ENCODE measurements around the gene CBLC. TPM values are rescaled to one million over a fixed set of nuclear protein-coding genes. Genes with fewer than 3 reads are reported as not detected.

CBLC gene
- total RNA-seq, 1 donor from 2014 or later: not detected

DNA sequence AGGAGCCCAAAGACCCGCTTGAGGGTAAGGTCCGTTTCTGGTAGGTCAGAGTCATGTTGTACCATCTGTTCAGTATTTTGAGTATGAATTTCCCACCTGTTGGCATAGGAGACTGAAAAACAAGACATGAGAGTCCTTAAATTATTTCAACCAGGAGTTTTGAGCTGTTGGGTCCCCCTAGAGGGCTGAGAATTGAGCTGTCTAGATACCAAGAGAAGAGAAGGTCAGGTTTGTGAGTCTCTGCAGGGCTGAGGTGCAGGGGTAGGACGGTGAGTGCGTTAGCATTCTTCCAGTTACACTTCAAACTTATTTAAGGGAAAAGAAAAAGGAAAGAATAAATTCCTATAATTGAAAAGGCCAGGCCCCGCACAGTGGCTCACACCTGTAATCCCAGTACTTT, 5.0 kb downstream of the CBLC start:
- H3K4me1 Mint-ChIP-seq (ENCODE audit: unreplicated experiment): peaks cover 6% of the 10 kb centered on the region
- peaks cover 3% of the 10 kb centered on the region for H3K27me3 Mint-ChIP-seq (ENCODE audit: unreplicated experiment)
- H3K9me3 Mint-ChIP-seq (ENCODE audit: unreplicated experiment): no peaks in the 10 kb centered on the region
- H3K27ac Mint-ChIP-seq (ENCODE audit: unreplicated experiment): no peak overlapping the region
- TF ChIP-seq, protein P1, sequence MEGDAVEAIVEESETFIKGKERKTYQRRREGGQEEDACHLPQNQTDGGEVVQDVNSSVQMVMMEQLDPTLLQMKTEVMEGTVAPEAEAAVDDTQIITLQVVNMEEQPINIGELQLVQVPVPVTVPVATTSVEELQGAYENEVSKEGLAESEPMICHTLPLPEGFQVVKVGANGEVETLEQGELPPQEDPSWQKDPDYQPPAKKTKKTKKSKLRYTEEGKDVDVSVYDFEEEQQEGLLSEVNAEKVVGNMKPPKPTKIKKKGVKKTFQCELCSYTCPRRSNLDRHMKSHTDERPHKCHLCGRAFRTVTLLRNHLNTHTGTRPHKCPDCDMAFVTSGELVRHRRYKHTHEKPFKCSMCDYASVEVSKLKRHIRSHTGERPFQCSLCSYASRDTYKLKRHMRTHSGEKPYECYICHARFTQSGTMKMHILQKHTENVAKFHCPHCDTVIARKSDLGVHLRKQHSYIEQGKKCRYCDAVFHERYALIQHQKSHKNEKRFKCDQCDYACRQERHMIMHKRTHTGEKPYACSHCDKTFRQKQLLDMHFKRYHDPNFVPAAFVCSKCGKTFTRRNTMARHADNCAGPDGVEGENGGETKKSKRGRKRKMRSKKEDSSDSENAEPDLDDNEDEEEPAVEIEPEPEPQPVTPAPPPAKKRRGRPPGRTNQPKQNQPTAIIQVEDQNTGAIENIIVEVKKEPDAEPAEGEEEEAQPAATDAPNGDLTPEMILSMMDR (IDR thresholded peaks at IDR 0.05): peak; percentile 19
- no peaks in the 10 kb centered on the region for H3K36me3 Mint-ChIP-seq (ENCODE audit: unreplicated experiment)
- no peak for DNase-seq (ENCODE audit: extremely low spot score, unreplicated experiment)
- no peak overlapping the region for H3K4me3 Mint-ChIP-seq (ENCODE audit: unreplicated experiment)

DNA sequence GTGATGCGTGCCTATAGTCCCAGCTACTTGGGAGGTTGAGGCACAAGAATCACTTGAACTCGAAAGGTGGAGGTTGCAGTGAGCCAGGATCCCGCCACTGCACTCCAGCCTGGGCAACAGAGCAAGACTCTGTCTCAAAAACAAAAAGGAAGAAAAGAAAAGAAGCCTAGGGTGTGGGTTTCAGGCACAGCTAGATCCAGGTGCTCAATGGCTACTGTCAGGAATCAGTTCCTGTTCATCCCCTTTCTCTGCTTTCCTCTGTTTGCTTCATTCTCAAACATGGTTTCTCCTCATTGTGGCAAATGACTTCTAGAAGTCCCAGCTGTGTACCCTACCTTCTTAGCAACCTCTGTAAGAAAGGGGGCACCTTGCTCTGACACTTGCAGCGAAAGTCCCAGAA, 5.9 kb downstream of the CBLC start:
- Mint-ChIP-seq H3K36me3 (ENCODE audit: unreplicated experiment) (no peaks in the 10 kb centered on the region), H3K9me3 (ENCODE audit: unreplicated experiment) (no peaks in the 10 kb centered on the region), H3K27me3 (ENCODE audit: unreplicated experiment) (peaks cover 3% of the 10 kb centered on the region), H3K27ac (ENCODE audit: unreplicated experiment) (no peak overlapping the region), H3K4me3 (ENCODE audit: unreplicated experiment) (no peak overlapping the region), H3K4me1 (ENCODE audit: unreplicated experiment) (peaks cover 6% of the 10 kb centered on the region)
- TF ChIP-seq, protein P1 (IDR thresholded peaks at IDR 0.05): no peak
- DNase-seq (ENCODE audit: extremely low spot score, unreplicated experiment): no peak

DNA sequence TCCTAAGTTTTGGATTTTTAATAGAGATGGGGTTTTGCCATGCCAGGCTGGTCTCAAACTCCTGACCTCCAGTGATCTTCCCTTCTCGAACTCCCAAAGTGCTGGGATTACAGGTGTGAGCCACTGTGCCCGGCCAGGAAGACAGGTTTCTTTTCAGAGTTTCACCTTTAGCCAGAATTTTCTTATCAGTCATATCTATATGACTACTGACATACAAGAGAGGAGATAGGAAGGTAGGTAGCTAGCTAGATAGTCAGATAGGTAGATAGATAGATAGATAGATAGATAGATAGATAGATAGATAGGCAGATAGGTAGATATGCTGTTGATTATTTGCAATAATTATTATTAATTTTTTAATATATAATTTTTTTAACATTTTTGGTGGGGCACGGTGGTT, 7.6 kb downstream of the CBLC start:
- Mint-ChIP-seq H3K4me3 (ENCODE audit: unreplicated experiment) (no peak overlapping the region), H3K4me1 (ENCODE audit: unreplicated experiment) (peaks cover 6% of the 10 kb centered on the region), H3K27me3 (ENCODE audit: unreplicated experiment) (peaks cover 3% of the 10 kb centered on the region), H3K27ac (ENCODE audit: unreplicated experiment) (no peak overlapping the region), H3K9me3 (ENCODE audit: unreplicated experiment) (no peaks in the 10 kb centered on the region), H3K36me3 (ENCODE audit: unreplicated experiment) (no peaks in the 10 kb centered on the region)
- TF ChIP-seq, protein P1 (IDR thresholded peaks at IDR 0.05): no peak
- DNase-seq (ENCODE audit: extremely low spot score, unreplicated experiment): no peak

DNA sequence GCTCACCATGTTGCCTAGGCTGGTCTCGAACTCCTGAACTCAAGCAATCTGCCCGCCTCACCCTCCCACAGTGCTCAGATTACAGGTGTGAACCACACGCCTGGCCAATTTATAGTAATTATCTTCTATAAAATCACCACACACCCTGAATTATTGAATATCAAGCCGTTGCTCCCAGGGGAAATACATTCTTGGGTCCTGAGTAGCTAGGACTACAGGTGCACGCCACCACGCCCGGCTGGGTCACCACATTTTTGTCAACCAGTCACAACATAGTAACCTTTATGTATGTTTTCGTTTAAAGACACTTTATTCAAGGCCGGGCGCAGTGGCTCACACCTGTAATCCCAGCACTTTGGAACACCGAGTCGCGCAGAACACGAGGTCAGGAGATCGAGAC, 8.3 kb downstream of the CBLC start:
- Mint-ChIP-seq H3K9me3 (ENCODE audit: unreplicated experiment) (no peaks in the 10 kb centered on the region), H3K4me3 (ENCODE audit: unreplicated experiment) (no peak overlapping the region), H3K27me3 (ENCODE audit: unreplicated experiment) (peaks cover 3% of the 10 kb centered on the region), H3K36me3 (ENCODE audit: unreplicated experiment) (no peaks in the 10 kb centered on the region), H3K27ac (ENCODE audit: unreplicated experiment) (no peak overlapping the region), H3K4me1 (ENCODE audit: unreplicated experiment) (peaks cover 6% of the 10 kb centered on the region)
- DNase-seq (ENCODE audit: extremely low spot score, unreplicated experiment): no peak
- TF ChIP-seq, protein P1 (IDR thresholded peaks at IDR 0.05): no peak

DNA sequence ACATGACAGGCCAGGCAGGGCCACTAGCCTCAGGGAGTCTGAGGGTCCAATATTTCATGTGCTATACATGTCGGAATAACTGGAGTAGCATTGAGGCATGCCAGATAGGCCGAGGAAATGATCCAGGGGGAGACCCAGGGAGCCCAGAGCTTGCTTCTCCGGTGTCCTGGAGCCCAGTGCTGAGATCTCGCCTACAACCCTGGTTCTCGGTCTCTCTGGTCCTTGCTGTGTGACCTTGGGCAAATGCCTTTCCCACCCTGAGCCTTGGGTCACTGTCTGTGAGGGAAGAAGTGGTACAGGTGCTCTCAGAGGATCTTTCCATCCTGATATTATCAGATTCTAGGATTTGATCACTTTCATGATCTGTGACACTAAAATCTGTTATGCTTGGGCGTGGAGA, 11.3 kb downstream of the CBLC start:
- no peak overlapping the region for H3K4me3 Mint-ChIP-seq (ENCODE audit: unreplicated experiment)
- TF ChIP-seq, protein P1 (IDR thresholded peaks at IDR 0.05): no peak
- H3K27ac Mint-ChIP-seq (ENCODE audit: unreplicated experiment): no peak overlapping the region
- DNase-seq (ENCODE audit: extremely low spot score, unreplicated experiment): no peak
- H3K36me3 Mint-ChIP-seq (ENCODE audit: unreplicated experiment): no peaks in the 10 kb centered on the region
- peaks cover 3% of the 10 kb centered on the region for H3K27me3 Mint-ChIP-seq (ENCODE audit: unreplicated experiment)
- H3K4me1 Mint-ChIP-seq (ENCODE audit: unreplicated experiment): peaks cover 6% of the 10 kb centered on the region
- H3K9me3 Mint-ChIP-seq (ENCODE audit: unreplicated experiment): no peaks in the 10 kb centered on the region
